ENCODE data around the gene LHPP.
"Not testable (repeated sequence)": the region's sequence is repeated elsewhere in the genome, so short reads cannot be mapped to it uniquely, and the experiment has no call there.

The LHPP gene

DNA sequence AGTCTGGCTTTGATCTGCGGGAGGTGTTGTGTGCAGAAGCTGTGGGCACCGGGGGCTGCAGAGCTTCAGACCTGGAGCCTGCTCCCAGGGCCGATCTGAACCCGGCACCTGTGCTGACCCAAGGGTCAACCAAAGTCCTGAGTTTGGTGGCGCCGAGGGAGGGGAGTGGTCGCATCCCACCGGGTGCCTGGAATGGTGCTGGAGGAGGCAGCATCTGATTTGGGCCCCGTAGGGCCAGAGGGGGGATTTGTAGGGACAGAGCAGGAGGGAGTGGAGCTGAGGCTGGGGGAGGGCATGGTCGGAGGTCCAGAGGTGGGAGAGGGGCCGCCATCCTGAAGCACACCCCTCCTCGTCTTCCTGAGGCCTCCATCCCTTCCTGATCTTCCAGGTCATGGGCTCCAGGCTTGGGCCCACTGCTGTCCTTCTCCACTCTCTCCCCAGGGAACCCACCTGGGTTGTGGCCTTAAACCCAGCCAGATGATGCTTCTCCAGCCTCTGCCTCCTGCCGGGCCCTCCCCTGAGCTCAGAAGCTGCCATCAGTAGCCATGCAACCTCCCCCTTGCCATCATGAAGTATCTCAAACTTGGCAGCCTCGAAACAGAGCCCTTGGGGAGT lies 112.9 kb downstream of the LHPP start:
- no peak for DNase-seq (ENCODE audit: low spot score)

GRCh38 chr10:124575107-124576035 lies 113.7 kb downstream of the LHPP start:
- DNase-seq (ENCODE audit: low spot score) = no peak

GRCh38 chr10:124576526-124577420 lies 115.2 kb downstream of the LHPP start:
- no peak for DNase-seq (ENCODE audit: low spot score)

DNA sequence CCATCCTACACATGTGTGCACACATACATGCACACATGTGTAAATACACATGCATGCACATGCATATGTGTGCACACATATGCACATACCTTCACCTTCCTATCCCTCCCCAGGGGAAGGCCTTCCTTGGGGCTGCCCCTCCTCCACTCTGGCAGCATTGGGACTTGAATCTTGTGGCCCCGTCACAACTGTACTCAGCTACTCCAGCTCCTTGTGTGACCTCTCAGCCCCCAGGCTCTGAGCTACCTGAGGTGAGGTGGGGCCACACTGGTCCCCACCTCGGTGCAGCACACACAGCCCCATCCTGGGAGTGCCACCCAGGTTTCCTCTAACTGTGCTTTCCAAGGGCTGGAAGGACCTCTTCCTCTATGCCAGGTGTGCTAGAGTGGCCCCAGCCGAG lies 116.0 kb downstream of the LHPP start:
- DNase-seq (ENCODE audit: low spot score) = no peak

DNA sequence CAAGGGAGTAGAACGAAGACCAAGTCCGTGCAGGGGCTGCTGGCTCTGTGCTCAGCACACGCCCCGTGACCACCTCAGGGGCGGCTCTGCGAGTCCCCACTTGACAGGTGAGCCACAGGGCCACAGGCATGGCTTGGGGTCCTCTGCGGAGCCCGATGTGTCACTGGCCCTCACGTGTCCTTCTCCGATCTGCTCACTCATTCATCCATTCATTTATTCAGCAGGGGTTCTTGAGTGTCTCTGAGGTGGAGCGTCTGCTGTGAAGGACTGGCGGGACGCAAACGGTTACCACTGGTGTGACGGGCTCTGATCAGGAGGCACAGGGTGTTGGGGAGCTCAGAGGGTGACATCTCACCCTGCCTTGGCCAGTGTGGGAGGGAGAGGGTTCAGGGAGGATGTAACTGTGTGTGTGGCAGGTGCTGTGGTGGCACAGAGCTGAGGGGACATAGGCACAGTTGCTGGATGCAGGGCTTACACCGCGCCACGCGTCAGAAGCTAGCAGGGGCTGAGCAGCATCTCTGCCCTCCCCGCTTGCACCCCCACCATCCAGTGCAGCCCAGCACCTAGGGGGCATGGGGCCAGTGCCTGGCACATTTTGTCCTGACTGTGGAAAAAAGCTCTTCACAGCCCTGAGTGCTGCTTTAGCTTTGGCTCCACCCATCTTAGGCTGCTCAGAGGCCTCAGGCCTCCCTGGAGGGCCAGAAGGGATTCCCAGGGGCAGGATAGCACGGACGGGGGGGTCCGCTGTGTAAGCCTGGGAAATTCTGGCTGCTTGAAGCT lies 116.8 kb downstream of the LHPP start:
- DNase-seq (ENCODE audit: low spot score) = no peak

GRCh38 chr10:124579011-124579399 lies 117.4 kb downstream of the LHPP start:
- no peak for DNase-seq (ENCODE audit: low spot score)

DNA sequence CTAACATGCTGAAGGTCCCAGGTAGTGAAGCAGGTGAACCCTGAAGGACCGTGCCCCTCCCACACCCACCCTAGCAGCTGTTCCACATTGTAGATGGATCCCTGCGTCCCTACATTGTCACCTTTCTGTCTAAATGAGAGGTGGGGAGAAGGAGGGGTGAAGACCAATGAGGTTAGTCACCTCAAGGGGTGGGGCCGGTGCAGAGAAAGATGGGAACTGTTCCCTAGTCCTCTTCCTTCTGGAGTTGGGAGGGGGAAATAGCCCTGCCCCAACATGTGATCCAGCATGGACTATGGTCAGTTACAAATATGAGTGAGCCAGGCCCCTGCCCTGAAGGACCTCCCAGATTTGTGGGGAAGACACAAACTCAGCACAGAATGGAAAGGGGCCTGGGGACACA lies 124.5 kb downstream of the LHPP start:
- no peak for DNase-seq (ENCODE audit: low spot score)

DNA sequence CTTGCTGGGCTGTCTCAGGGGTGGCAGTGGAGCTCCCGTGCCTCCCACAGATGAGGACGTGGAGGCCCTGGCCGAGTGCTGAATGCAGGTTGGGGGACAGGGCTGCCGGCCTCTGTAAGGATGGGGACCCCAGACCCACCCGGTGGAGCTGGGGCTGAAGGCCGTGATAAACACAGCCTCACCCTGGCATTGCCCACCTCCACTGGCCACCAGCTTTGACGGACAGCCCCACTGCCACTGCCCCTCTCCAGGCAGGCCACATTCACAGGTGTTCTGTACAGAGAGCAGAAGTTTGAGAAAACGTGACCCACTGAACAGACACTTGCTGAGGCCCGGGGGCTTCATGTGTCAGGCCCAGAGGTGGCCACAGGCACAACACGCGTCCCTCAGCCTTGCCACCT lies 126.2 kb downstream of the LHPP start:
- DNase-seq (ENCODE audit: low spot score) = no peak

- not testable (repeated sequence) for DNase-seq (ENCODE audit: low spot score)
These were observed 126.7 kb downstream of the LHPP start for GRCh38 chr10:124588341-124588735.

GRCh38 chr10:124588736-124589490 lies 127.3 kb downstream of the LHPP start:
- peak; percentile 70 for DNase-seq (ENCODE audit: low spot score)

- no peak for DNase-seq (ENCODE audit: low spot score)
These were observed 127.9 kb downstream of the LHPP start for GRCh38 chr10:124589491-124590041.

- no peak for DNase-seq (ENCODE audit: low spot score)
These were observed 128.8 kb downstream of the LHPP start for GRCh38 chr10:124590216-124591122.

- DNase-seq (ENCODE audit: low spot score) = no peak
These were observed 129.5 kb downstream of the LHPP start for GRCh38 chr10:124591123-124591495.

DNA sequence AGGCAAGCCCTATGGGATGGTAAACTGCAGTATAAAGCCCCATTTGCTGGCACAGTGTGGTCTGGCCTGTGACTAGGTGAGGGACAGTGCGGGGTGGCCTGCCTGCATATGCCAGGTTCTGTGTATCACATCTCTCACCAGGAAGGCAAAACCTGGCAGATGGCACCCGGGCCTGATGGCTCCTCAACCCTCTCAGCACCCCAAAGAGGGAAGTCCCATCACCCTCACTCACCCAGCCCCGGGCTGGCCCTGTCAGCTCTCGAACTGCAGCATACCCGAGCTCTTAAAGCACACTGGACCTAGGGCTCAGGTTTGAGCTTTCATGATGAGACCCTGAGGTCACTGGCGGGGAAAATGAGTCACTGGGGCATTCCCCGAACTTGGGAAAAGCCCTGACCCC lies 130.5 kb downstream of the LHPP start:
- DNase-seq (ENCODE audit: low spot score) = no peak

GRCh38 chr10:124592736-124593430 lies 131.3 kb downstream of the LHPP start:
- DNase-seq (ENCODE audit: low spot score) = no peak

DNA sequence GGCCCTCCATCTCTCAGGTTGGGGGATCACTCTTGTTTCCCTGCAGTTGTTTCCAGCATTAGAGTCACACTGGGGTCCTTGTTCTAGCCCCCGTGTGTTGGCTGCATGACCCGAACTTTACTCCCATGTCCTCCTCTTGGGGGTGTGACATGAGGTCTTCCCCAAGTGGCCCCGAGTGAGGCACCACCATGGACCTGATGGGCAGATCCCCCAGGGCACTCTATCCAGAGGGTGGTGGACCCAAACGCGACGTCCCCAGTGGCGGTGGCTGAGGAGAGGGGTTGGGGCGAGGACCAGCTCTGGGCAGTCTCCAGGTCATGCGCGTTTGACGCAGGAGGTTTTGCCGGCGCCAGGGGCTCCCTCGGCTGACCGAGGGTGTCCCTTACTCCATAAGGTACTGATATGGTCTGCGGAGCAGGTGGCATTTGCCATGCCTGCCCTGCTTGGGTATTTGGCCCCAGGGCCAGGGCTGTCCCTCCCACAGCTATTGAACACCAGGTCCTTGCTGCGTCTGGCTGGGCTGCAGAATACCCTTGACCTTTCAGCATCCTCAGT lies 131.9 kb downstream of the LHPP start:
- DNase-seq (ENCODE audit: low spot score) = no peak

DNA sequence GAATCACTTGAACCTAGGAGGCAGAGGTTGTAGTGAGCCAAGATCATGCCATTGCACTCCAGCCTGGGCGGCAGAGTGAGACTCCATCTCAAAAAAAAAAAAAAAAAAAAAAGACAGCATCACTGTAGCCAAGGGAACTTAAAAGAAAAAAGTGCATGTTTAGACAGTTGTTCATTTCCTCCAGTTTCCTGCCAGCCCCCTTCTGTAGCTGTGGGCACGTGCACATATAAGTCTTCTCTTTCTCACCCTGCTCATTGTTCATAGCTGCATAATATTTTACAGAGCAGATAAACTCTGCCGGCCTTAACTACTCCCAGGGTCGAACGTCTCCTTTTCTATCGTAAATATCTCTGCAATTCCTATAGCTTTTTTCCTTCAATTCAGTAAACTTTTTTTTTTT lies 132.6 kb downstream of the LHPP start:
- no peak for DNase-seq (ENCODE audit: low spot score)

- no peak for DNase-seq (ENCODE audit: low spot score)
These were observed 133.7 kb downstream of the LHPP start for GRCh38 chr10:124595143-124595883.
